Neural cell (in vitro differentiated cells): ENCODE results near the gene ZFP62. TPM values are rescaled to one million over a fixed set of nuclear protein-coding genes. Genes with fewer than 3 reads are reported as not detected.

Source experiments
- H2AFZ ChIP-seq: fragments of 200-600, 300-800 bp; sonication (generic), shearing (Covaris generic); 2 replicates; pipeline ENCODE4 v1.6.0; 2014; ENCODE audit warnings: low read depth, mild to moderate bottlenecking, antibody characterized with exemption, low read length, moderate library complexity
- H3F3A ChIP-seq: fragments of 200-600 bp; shearing (Covaris generic); 2 replicates; pipeline ENCODE4 v1.6.1; 2016; ENCODE audit warnings: mild to moderate bottlenecking, moderate library complexity, mixed read lengths, antibody characterized with exemption, low read length; ENCODE audit not compliant: insufficient read depth, poor library complexity, severe bottlenecking
- H3K27ac ChIP-seq: fragments of 200-600, 300-800 bp; sonication (generic), shearing (Covaris generic); 2 replicates; pipeline ENCODE4 v1.5.1; 2014; ENCODE audit warnings: mild to moderate bottlenecking, low read length, moderate library complexity
- H3K27me3 ChIP-seq: fragments of 300-800, 200-600 bp; sonication (generic), shearing (Covaris generic); 2 replicates; pipeline ENCODE4 v1.6.0; 2014; ENCODE audit warnings: mild to moderate bottlenecking, low read depth, low read length, moderate library complexity; ENCODE audit not compliant: insufficient read depth
- H3K36me3 ChIP-seq: fragments of 300-800, 200-600 bp; sonication (generic), shearing (Covaris generic); 2 replicates; pipeline ENCODE4 v1.5.1; 2014; ENCODE audit warnings: mild to moderate bottlenecking, antibody characterized with exemption, low read length, moderate library complexity; ENCODE audit not compliant: insufficient read depth
- H3K4me2 ChIP-seq: fragments of 300-800, 200-600 bp; sonication (generic), shearing (Covaris generic); 2 replicates; pipeline ENCODE4 v1.6.0; 2014; ENCODE audit warnings: mild to moderate bottlenecking, low read length
- H3K4me3 ChIP-seq: fragments of 300-800, 200-600 bp; sonication (generic), shearing (Covaris generic); 2 replicates; pipeline ENCODE4 v1.5.1; 2014; ENCODE audit warnings: mild to moderate bottlenecking, low read length, moderate library complexity
- H3K79me2 ChIP-seq: fragments of 200-600 bp; shearing (Covaris generic); replicated peaks from 2 replicates; pipeline ENCODE4 v1.6.0; 2014; ENCODE audit warnings: mild to moderate bottlenecking, low read length, moderate library complexity; ENCODE audit not compliant: insufficient read depth
- H3K9ac ChIP-seq: fragments of 300-800, 200-600 bp; sonication (generic), shearing (Covaris generic); 2 replicates; pipeline ENCODE4 v1.6.1; 2016; ENCODE audit warnings: mild to moderate bottlenecking, low read length, mixed read lengths
- H3K9me2 ChIP-seq: fragments of 200-600 bp; shearing (Covaris generic); 2 replicates; pipeline ENCODE4 v1.6.1; 2016; ENCODE audit warnings: mild to moderate bottlenecking, low read length, mixed read lengths; ENCODE audit not compliant: insufficient read depth
- H3K9me3 ChIP-seq: fragments of 200-600, 300-800 bp; sonication (generic), shearing (Covaris generic); 2 replicates; pipeline ENCODE4 v1.6.1; 2016; ENCODE audit warnings: mild to moderate bottlenecking, mixed run types, low read length, moderate library complexity, mixed read lengths
- H4K20me1 ChIP-seq: fragments of 200-600 bp; shearing (Covaris generic); 2 replicates; pipeline ENCODE4 v1.6.1; 2016; ENCODE audit warnings: mild to moderate bottlenecking, mixed run types; ENCODE audit not compliant: insufficient read depth
- EP300 ChIP-seq: fragments of 450-650 bp; conservative IDR thresholded peaks from 2 replicates; pipeline ENCODE4 v1.6.1; 2014; ENCODE audit warnings: antibody characterized with exemption, mild to moderate bottlenecking, moderate library complexity; ENCODE audit not compliant: poor library complexity, severe bottlenecking
- EZH2 ChIP-seq: fragments of 200-600, 300-800 bp; shearing (Covaris generic), sonication (generic); IDR thresholded peaks from 2 replicates; pipeline ENCODE4 v1.6.1; 2014; ENCODE audit warnings: antibody characterized with exemption, low read length, borderline replicate concordance, mild to moderate bottlenecking; ENCODE audit not compliant: insufficient read depth, poor library complexity, severe bottlenecking
- MXI1 ChIP-seq: fragments of 450-650 bp; conservative IDR thresholded peaks from 2 replicates; pipeline ENCODE4 v1.6.1; 2014; ENCODE audit warnings: antibody characterized with exemption, mild to moderate bottlenecking; ENCODE audit not compliant: poor library complexity, severe bottlenecking
- POLR2AphosphoS5 ChIP-seq: IDR thresholded peaks from 2 replicates; pipeline ENCODE4 v1.6.1; 2012
- RAD21 ChIP-seq: fragments of 450-650 bp; conservative IDR thresholded peaks from 2 replicates; pipeline ENCODE4 v1.6.1; 2014; ENCODE audit warnings: antibody characterized with exemption, mild to moderate bottlenecking, moderate library complexity
- SMC3 ChIP-seq: fragments of 450-650 bp; conservative IDR thresholded peaks from 2 replicates; pipeline ENCODE4 v1.6.1; 2014; ENCODE audit warnings: antibody characterized with exemption, mild to moderate bottlenecking, moderate library complexity; ENCODE audit not compliant: poor library complexity
- TAF1 ChIP-seq: IDR thresholded peaks from 2 replicates; pipeline ENCODE4 v1.6.1; 2012; ENCODE audit warnings: low read depth
- polyA plus RNA-seq: library from polyadenylated mRNA; depleted of rRNA; stranded (reverse); fragments of >200 nt; gene quantifications from 2 replicates; pipeline ENCODE4 v1.2.3, GENCODE V29; 2014
- TF ChIP-seq, protein P1 (sequence below): IDR thresholded peaks from 2 replicates; pipeline ENCODE4 v1.6.1; 2012; ENCODE audit warnings: borderline replicate concordance
- TF ChIP-seq, protein P2 (sequence below): fragments of 450-650 bp; IDR thresholded peaks from 2 replicates; pipeline ENCODE4 v1.5.1; 2014; ENCODE audit warnings: antibody characterized with exemption, mild to moderate bottlenecking, moderate library complexity; ENCODE audit not compliant: poor library complexity, severe bottlenecking

The ZFP62 gene
- polyA plus RNA-seq, 1 donor from 2014 or later: 69.1 TPM

GRCh38 chr5:180818677-180819341 lies 42.3 kb downstream of the ZFP62 start:
- Histone ChIP-seq H3K4me3 (no peak overlapping the region), H3K27ac (no peak overlapping the region), H3F3A (no peaks in the 10 kb centered on the region), H3K79me2 (no peaks in the 10 kb centered on the region), H4K20me1 (no peaks in the 10 kb centered on the region), H3K9ac (no peak overlapping the region), H3K9me3 (no peaks in the 10 kb centered on the region), H2AFZ (no peak overlapping the region), H3K9me2 (no peaks in the 10 kb centered on the region), H3K27me3 (no peaks in the 10 kb centered on the region), H3K36me3 (no peaks in the 10 kb centered on the region), H3K4me2 (no peak overlapping the region)
- no peak for TF ChIP-seq MXI1
- no peak for TF ChIP-seq EP300
- TF ChIP-seq, protein P1, sequence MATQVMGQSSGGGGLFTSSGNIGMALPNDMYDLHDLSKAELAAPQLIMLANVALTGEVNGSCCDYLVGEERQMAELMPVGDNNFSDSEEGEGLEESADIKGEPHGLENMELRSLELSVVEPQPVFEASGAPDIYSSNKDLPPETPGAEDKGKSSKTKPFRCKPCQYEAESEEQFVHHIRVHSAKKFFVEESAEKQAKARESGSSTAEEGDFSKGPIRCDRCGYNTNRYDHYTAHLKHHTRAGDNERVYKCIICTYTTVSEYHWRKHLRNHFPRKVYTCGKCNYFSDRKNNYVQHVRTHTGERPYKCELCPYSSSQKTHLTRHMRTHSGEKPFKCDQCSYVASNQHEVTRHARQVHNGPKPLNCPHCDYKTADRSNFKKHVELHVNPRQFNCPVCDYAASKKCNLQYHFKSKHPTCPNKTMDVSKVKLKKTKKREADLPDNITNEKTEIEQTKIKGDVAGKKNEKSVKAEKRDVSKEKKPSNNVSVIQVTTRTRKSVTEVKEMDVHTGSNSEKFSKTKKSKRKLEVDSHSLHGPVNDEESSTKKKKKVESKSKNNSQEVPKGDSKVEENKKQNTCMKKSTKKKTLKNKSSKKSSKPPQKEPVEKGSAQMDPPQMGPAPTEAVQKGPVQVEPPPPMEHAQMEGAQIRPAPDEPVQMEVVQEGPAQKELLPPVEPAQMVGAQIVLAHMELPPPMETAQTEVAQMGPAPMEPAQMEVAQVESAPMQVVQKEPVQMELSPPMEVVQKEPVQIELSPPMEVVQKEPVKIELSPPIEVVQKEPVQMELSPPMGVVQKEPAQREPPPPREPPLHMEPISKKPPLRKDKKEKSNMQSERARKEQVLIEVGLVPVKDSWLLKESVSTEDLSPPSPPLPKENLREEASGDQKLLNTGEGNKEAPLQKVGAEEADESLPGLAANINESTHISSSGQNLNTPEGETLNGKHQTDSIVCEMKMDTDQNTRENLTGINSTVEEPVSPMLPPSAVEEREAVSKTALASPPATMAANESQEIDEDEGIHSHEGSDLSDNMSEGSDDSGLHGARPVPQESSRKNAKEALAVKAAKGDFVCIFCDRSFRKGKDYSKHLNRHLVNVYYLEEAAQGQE: no peak
- TF ChIP-seq RAD21: no peak
- TF ChIP-seq POLR2AphosphoS5: no peak
- no peak for TF ChIP-seq TAF1

DNA sequence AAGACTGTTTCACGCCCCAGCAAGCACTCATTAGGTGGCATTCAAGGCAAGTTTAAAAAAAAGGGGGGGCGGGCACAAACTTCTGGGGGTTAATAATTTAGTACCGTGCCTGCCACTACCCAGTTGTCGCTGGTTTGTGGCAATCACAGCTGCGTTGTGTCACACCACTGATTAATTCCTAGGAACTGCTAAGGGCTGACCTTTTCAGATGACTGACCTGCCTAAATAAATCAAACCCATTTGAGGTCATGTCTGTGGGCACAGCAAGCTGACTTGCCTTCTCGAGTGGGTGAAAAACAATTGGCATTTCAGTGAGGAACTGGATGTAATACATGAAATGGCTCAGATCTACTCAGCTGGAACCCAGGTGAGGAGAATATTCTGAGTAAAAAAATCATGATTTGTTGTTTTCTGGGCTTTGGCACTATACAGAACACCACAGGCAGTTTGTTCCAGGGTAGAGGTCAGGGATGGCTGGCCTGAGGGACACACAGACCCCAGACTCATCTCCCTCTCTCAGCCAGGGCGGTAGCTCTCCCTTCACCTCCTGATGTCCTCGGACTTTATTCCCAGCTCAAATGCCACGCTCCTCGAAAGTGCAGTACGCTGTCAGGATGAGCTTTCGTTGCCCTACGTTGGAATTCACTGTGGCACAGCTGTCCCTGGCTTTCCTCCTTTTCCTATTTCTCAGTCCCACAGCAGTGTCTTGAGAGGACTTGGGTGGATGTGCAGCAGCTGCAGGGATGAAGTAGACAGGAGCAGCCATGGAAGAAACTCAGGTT lies 43.0 kb downstream of the ZFP62 start:
- no peaks in the 10 kb centered on the region for H3K9me3 ChIP-seq
- no peaks in the 10 kb centered on the region for H3K36me3 ChIP-seq
- no peaks in the 10 kb centered on the region for H3K79me2 ChIP-seq
- no peak overlapping the region for H3K4me2 ChIP-seq
- H4K20me1 ChIP-seq: no peaks in the 10 kb centered on the region
- TF ChIP-seq POLR2AphosphoS5 (no peak), MXI1 (no peak), SMC3 (no peak), EP300 (no peak), EZH2 (no peak), TAF1 (no peak), RAD21 (no peak)
- TF ChIP-seq, protein P2, sequence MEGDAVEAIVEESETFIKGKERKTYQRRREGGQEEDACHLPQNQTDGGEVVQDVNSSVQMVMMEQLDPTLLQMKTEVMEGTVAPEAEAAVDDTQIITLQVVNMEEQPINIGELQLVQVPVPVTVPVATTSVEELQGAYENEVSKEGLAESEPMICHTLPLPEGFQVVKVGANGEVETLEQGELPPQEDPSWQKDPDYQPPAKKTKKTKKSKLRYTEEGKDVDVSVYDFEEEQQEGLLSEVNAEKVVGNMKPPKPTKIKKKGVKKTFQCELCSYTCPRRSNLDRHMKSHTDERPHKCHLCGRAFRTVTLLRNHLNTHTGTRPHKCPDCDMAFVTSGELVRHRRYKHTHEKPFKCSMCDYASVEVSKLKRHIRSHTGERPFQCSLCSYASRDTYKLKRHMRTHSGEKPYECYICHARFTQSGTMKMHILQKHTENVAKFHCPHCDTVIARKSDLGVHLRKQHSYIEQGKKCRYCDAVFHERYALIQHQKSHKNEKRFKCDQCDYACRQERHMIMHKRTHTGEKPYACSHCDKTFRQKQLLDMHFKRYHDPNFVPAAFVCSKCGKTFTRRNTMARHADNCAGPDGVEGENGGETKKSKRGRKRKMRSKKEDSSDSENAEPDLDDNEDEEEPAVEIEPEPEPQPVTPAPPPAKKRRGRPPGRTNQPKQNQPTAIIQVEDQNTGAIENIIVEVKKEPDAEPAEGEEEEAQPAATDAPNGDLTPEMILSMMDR: no peak
- TF ChIP-seq, protein P1: no peak
- no peak overlapping the region for H3K4me3 ChIP-seq
- H3K27ac ChIP-seq: no peak overlapping the region
- no peaks in the 10 kb centered on the region for H3F3A ChIP-seq
- no peak overlapping the region for H2AFZ ChIP-seq
- no peaks in the 10 kb centered on the region for H3K9me2 ChIP-seq
- no peaks in the 10 kb centered on the region for H3K27me3 ChIP-seq
- no peak overlapping the region for H3K9ac ChIP-seq
